Cardiac muscle cell (in vitro differentiated cells and primary cell): Measurements from ENCODE around the gene HAPLN3. TPM values are rescaled to one million over a fixed set of nuclear protein-coding genes. Genes with fewer than 3 reads are reported as not detected.

Experiments used
- DNase-seq, 2 donors: peaks; one replicate each; pipeline versions ENCODE4 v3.0.0 to v3.0.0-alpha.2; 2010 to 2017; ENCODE audit warnings: low read depth in 1 of 2, low spot score in 1 of 2
- H3K27ac ChIP-seq: fragments of 200-600 bp; sonication (generic); 2 replicates; pipeline ENCODE4 v1.5.1; 2016
- H3K27me3 ChIP-seq: fragments of 200-600 bp; sonication (generic); 2 replicates; pipeline ENCODE4 v1.6.0; 2016; ENCODE audit warnings: control low read depth
- H3K36me3 ChIP-seq: fragments of 200-600 bp; sonication (generic); 2 replicates; pipeline ENCODE4 v1.5.1; 2016; ENCODE audit warnings: control low read depth
- H3K4me1 ChIP-seq: fragments of 200-600 bp; sonication (generic); 2 replicates; pipeline ENCODE4 v1.8.1; 2017; ENCODE audit warnings: low read depth, mild to moderate bottlenecking, mixed run types
- H3K4me3 ChIP-seq: fragments of 200-600 bp; sonication (generic); 2 replicates; pipeline ENCODE4 v1.5.1; 2016; ENCODE audit warnings: mild to moderate bottlenecking
- H3K9me3 ChIP-seq: fragments of 200-600 bp; sonication (generic); 2 replicates; pipeline ENCODE4 v1.5.1; 2017; ENCODE audit warnings: low read depth, mild to moderate bottlenecking, control low read depth
- CTCF ChIP-seq: IDR thresholded peaks from 2 replicates; pipeline ENCODE4 v1.5.1; 2012; ENCODE audit warnings: low read depth, mild to moderate bottlenecking, low read length
- polyA plus RNA-seq: library from polyadenylated mRNA; unstranded; fragments of >200 nt; fragmentation: Nextera tagmentation; extraction: Ambion mirVana; gene quantifications from 2 replicates; pipeline ENCODE4 v1.2.1, GENCODE V29; 2016
- total RNA-seq: library from RNA; depleted of rRNA; stranded (reverse); fragments of >200 nt; gene quantifications from 2 replicates; pipeline ENCODE4 v1.2.3, GENCODE V29; 2016

Gene HAPLN3
- total and polyA plus RNA-seq, 2 experiments from 2014 or later = 6.8 to 21.7 TPM

GRCh38 chr15:88908123-88908522 is 12.8 kb upstream of the HAPLN3 start:
- Histone ChIP-seq H3K36me3 (peaks cover 24% of the 10 kb centered on the region), H3K9me3 (no peaks in the 10 kb centered on the region), H3K4me3 (no peak overlapping the region), H3K4me1 (peaks cover 21% of the 10 kb centered on the region), H3K27me3 (no peaks in the 10 kb centered on the region), H3K27ac (no peak overlapping the region)
- no peak for TF ChIP-seq CTCF
- no peak for DNase-seq

GRCh38 chr15:88907111-88907510 is 11.8 kb upstream of the HAPLN3 start:
- Histone ChIP-seq H3K9me3 (no peaks in the 10 kb centered on the region), H3K36me3 (peaks cover 32% of the 10 kb centered on the region), H3K4me1 (peaks cover 21% of the 10 kb centered on the region), H3K27ac (no peak overlapping the region), H3K27me3 (no peaks in the 10 kb centered on the region), H3K4me3 (no peak overlapping the region)
- no peak for DNase-seq
- no peak for TF ChIP-seq CTCF

GRCh38 chr15:88906551-88906950 is 11.2 kb upstream of the HAPLN3 start:
- H3K4me3 ChIP-seq = no peak overlapping the region
- peaks cover 36% of the 10 kb centered on the region for H3K36me3 ChIP-seq
- TF ChIP-seq CTCF = no peak
- peaks cover 21% of the 10 kb centered on the region for H3K4me1 ChIP-seq
- no peak for DNase-seq
- H3K9me3 ChIP-seq = no peaks in the 10 kb centered on the region
- no peaks in the 10 kb centered on the region for H3K27me3 ChIP-seq
- H3K27ac ChIP-seq = no peak overlapping the region

- Histone ChIP-seq H3K4me1 (peaks cover 17% of the 10 kb centered on the region), H3K9me3 (no peaks in the 10 kb centered on the region), H3K27ac (peak overlapping the region; percentile 2), H3K36me3 (peaks cover 40% of the 10 kb centered on the region), H3K27me3 (no peaks in the 10 kb centered on the region), H3K4me3 (no peak overlapping the region)
- no peak for TF ChIP-seq CTCF
- DNase-seq = no peak
Measured at GRCh38 chr15:88906130-88906529, 10.8 kb upstream of the HAPLN3 start.

GRCh38 chr15:88905576-88905975 is 10.2 kb upstream of the HAPLN3 start:
- peak overlapping the region; percentile 2 for H3K27ac ChIP-seq
- no peaks in the 10 kb centered on the region for H3K27me3 ChIP-seq
- H3K4me1 ChIP-seq = peaks cover 11% of the 10 kb centered on the region
- no peaks in the 10 kb centered on the region for H3K9me3 ChIP-seq
- H3K4me3 ChIP-seq = no peak overlapping the region
- no peak for TF ChIP-seq CTCF
- H3K36me3 ChIP-seq = peaks cover 40% of the 10 kb centered on the region
- DNase-seq = no peak
